ENCODE data around the gene LRFN2.

The LRFN2 gene

DNA sequence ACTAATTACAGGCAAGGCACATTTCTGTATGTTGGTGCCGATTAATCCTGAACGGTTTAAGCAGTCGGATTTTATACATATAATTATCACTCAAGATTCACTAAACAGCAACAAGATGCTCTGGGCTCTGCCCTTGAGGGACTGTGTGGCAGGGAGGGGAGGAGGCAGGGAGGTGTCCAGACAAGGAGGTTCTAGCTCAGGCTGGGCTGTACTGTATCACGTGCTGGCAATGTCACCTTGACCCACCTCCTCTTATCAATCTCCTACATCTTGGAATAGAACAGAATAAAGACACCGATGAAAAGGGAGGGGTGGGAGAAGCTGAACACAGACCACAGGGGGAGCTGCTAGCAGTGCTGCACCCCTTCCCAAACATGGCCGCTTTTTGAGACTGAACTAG lies 65.7 kb downstream of the LRFN2 start:
- in situ Hi-C loops (cut with HindIII; ENCODE audit: low sequenced_read_pairs): no loop called here

DNA sequence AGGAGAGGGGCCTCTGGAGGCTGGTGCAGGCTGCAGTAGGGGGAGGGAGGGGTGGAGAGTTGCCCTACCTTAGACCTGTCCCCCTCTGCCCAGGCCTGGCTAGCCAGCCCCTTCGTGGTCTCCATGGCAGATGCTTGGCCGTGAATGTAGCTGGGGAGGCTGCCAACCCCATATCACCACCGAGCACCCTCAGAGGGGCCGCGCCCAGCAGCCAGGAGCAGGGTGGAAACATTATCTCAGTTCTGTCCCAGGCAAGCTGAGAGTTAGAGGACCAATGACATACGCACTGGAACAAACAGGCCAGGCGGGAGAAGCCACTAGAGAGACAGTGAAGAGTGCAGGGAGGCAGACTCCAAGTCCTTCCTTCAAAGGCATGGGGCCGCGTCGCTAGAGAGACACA lies 66.5 kb downstream of the LRFN2 start:
- no peak overlapping the region for H3K4me3 ChIP-seq (ENCODE audit: low read depth, low read length)
- in situ Hi-C loops (cut with HindIII; ENCODE audit: low sequenced_read_pairs): no loop called here
- TF ChIP-seq CTCF (IDR thresholded peaks at IDR 0.05; ENCODE audit: low read depth, low read length): no peak
- no peak for DNase-seq (ENCODE audit: low read depth, low spot score)

More for the DNA sequence above, 65.7 kb downstream of the LRFN2 start:
- no peak overlapping the region for H3K4me3 ChIP-seq (ENCODE audit: low read depth, low read length)
- DNase-seq (ENCODE audit: low read depth, low spot score): no peak
- TF ChIP-seq CTCF (IDR thresholded peaks at IDR 0.05; ENCODE audit: low read depth, low read length): no peak

DNA sequence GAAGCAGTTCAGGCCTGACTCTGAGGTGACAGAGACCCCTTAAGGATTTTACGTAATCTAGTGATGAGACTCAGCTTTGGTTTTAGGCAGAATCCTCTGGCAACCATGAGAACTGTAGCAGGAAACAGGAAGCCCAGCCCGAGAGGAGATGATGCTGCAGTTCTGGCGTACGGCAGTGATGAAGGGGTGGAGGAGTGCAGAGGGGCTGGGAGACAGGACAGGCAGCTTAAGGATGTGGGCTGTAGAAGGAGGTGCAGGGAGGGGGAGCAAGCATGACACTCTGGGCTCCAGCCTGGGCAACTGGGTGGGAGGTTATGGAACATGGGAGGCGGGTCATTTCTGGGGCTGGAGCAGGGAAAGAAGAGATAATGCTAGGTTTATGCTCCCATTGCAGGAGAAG lies 67.1 kb downstream of the LRFN2 start:
- TF ChIP-seq CTCF (IDR thresholded peaks at IDR 0.05; ENCODE audit: low read depth, low read length): no peak
- no peak for DNase-seq (ENCODE audit: low read depth, low spot score)
- no peak overlapping the region for H3K4me3 ChIP-seq (ENCODE audit: low read depth, low read length)
- in situ Hi-C loops (cut with HindIII; ENCODE audit: low sequenced_read_pairs): no loop called here

- no peak for TF ChIP-seq CTCF (IDR thresholded peaks at IDR 0.05; ENCODE audit: low read depth, low read length)
- in situ Hi-C loops (cut with HindIII; ENCODE audit: low sequenced_read_pairs): no loop called here
- no peak overlapping the region for H3K4me3 ChIP-seq (ENCODE audit: low read depth, low read length)
- DNase-seq (ENCODE audit: low read depth, low spot score): no peak
Measured at GRCh38 chr6:40517654-40518053, 69.5 kb downstream of the LRFN2 start.

- no peak for DNase-seq (ENCODE audit: low read depth, low spot score)
- in situ Hi-C loops (cut with HindIII; ENCODE audit: low sequenced_read_pairs): no loop called here
- TF ChIP-seq CTCF (IDR thresholded peaks at IDR 0.05; ENCODE audit: low read depth, low read length): no peak
- no peak overlapping the region for H3K4me3 ChIP-seq (ENCODE audit: low read depth, low read length)
Measured at GRCh38 chr6:40516429-40516828, 70.7 kb downstream of the LRFN2 start.

- no peak overlapping the region for H3K4me3 ChIP-seq (ENCODE audit: low read depth, low read length)
- DNase-seq (ENCODE audit: low read depth, low spot score): no peak
- TF ChIP-seq CTCF (IDR thresholded peaks at IDR 0.05; ENCODE audit: low read depth, low read length): no peak
- in situ Hi-C loops (cut with HindIII; ENCODE audit: low sequenced_read_pairs): no loop called here
Measured at GRCh38 chr6:40512340-40512739, 74.8 kb downstream of the LRFN2 start.

- H3K4me3 ChIP-seq (ENCODE audit: low read depth, low read length): no peak overlapping the region
- no peak for DNase-seq (ENCODE audit: low read depth, low spot score)
- TF ChIP-seq CTCF (IDR thresholded peaks at IDR 0.05; ENCODE audit: low read depth, low read length): no peak
- in situ Hi-C loops (cut with HindIII; ENCODE audit: low sequenced_read_pairs): no loop called here
Measured at GRCh38 chr6:40511884-40512283, 75.3 kb downstream of the LRFN2 start.

Measured in astrocyte of the spinal cord (primary cell).